WTC11 (cell line): ENCODE results near the gene PTPRJ. TPM values are rescaled to one million over a fixed set of nuclear protein-coding genes. Genes with fewer than 3 reads are reported as not detected.

ENCODE experiments used
- ATAC-seq: fragments of 200-7000 bp; cut with Tn5 transposase; 2 replicates; pipeline ENCODE4 v1.10.0; 2021; ENCODE audit warnings: mild to moderate bottlenecking, moderate library complexity
- CTCF ChIA-PET: fragments of 300-600 bp; sonication (Branson Sonifier 250); formaldehyde crosslinking; loops from one replicate; lab custom pipeline; 2021; ENCODE audit warnings: antibody characterized with exemption; lab: Charles Lee
- POLR2A ChIA-PET: fragments of 350-600 bp; sonication (Branson Sonifier 250); formaldehyde crosslinking; loops from one replicate; lab custom pipeline; 2021; ENCODE audit warnings: antibody characterized with exemption; lab: Charles Lee
- DNase-seq: peaks from one replicate; pipeline ENCODE4 v3.0.0; 2021; ENCODE audit warnings: low spot score
- H3K27ac Mint-ChIP-seq: 2 replicates; pipeline ENCODE4 v1.8.0; 2021; ENCODE audit warnings: mixed read lengths
- H3K27me3 Mint-ChIP-seq: 2 replicates; pipeline ENCODE4 v1.8.0; 2021; ENCODE audit warnings: low read depth, mild to moderate bottlenecking, moderate library complexity, mixed read lengths
- H3K36me3 Mint-ChIP-seq: 2 replicates; pipeline ENCODE4 v1.8.0; 2021; ENCODE audit warnings: mixed read lengths
- H3K4me1 Mint-ChIP-seq: 2 replicates; pipeline ENCODE4 v1.8.0; 2022; ENCODE audit warnings: mixed read lengths
- H3K4me3 Mint-ChIP-seq: 2 replicates; pipeline ENCODE4 v1.8.0; 2021; ENCODE audit warnings: mild to moderate bottlenecking, moderate library complexity, mixed read lengths
- H3K9me3 Mint-ChIP-seq: 2 replicates; pipeline ENCODE4 v1.8.0; 2021; ENCODE audit warnings: mixed read lengths
- CREB1 ChIP-seq: sonication (generic); formaldehyde crosslinking; IDR thresholded peaks from 2 replicates; pipeline ENCODE4 v1.8.0; 2023; ENCODE audit warnings: mild to moderate bottlenecking, missing genetic modification reagents
- ETV6 ChIP-seq: sonication (generic); formaldehyde crosslinking; IDR thresholded peaks from 2 replicates; pipeline ENCODE4 v1.8.1; 2022; ENCODE audit warnings: mild to moderate bottlenecking, missing genetic modification reagents
- GRHL2 ChIP-seq: fragments of 250-450 bp; sonication (Bioruptor Pico); IDR thresholded peaks from 2 replicates; pipeline ENCODE4 v1.8.0; 2022; ENCODE audit warnings: mild to moderate bottlenecking, moderate library complexity; ENCODE audit not compliant: insufficient replicate concordance, severe bottlenecking
- GTF2I ChIP-seq: fragments of 250-450 bp; sonication (Bioruptor Pico); conservative IDR thresholded peaks from 2 replicates; pipeline ENCODE4 v1.4.0; 2021; ENCODE audit warnings: mild to moderate bottlenecking
- HMGA2 ChIP-seq: fragments of 250-450 bp; sonication (Bioruptor Pico); IDR thresholded peaks from 2 replicates; pipeline ENCODE4 v1.4.0; 2021; ENCODE audit warnings: mild to moderate bottlenecking, moderate library complexity
- IRF2 ChIP-seq: sonication (generic); formaldehyde crosslinking; IDR thresholded peaks from 2 replicates; pipeline ENCODE4 v1.8.0; 2022; ENCODE audit warnings: low read depth, missing genetic modification reagents, borderline replicate concordance
- JAZF1 ChIP-seq: fragments of 250-450 bp; sonication (Bioruptor Pico); IDR thresholded peaks from 2 replicates; pipeline ENCODE4 v1.9.0; 2021; ENCODE audit warnings: moderate library complexity, mild to moderate bottlenecking, inconsistent platforms
- MYBL2 ChIP-seq: sonication (generic); formaldehyde crosslinking; IDR thresholded peaks from 2 replicates; pipeline ENCODE4 v1.8.1; 2023; ENCODE audit warnings: mild to moderate bottlenecking, moderate library complexity, missing genetic modification reagents
- OVOL2 ChIP-seq: fragments of 250-450 bp; sonication (Bioruptor Pico); IDR thresholded peaks from 2 replicates; pipeline ENCODE4 v1.9.0; 2021; ENCODE audit warnings: mild to moderate bottlenecking, borderline replicate concordance
- TEAD4 ChIP-seq: sonication (generic); formaldehyde crosslinking; IDR thresholded peaks from 2 replicates; pipeline ENCODE4 v1.8.0; 2022; ENCODE audit warnings: mild to moderate bottlenecking, missing genetic modification reagents
- TP53 ChIP-seq: sonication (generic); formaldehyde crosslinking; IDR thresholded peaks from 2 replicates; pipeline ENCODE4 v1.8.1; 2023; ENCODE audit warnings: mild to moderate bottlenecking, missing genetic modification reagents
- ZBTB21 ChIP-seq: sonication (generic); formaldehyde crosslinking; IDR thresholded peaks from 2 replicates; pipeline ENCODE4 v1.8.1; 2023; ENCODE audit warnings: mild to moderate bottlenecking, missing genetic modification reagents, borderline replicate concordance
- ZNF138 ChIP-seq: sonication (generic); formaldehyde crosslinking; conservative IDR thresholded peaks from 2 replicates; pipeline ENCODE4 v1.8.1; 2022; ENCODE audit warnings: mild to moderate bottlenecking, moderate library complexity, missing genetic modification reagents
- ZNF416 ChIP-seq: fragments of 250-450 bp; sonication (Bioruptor Pico); IDR thresholded peaks from 2 replicates; pipeline ENCODE4 v1.9.0; 2021; ENCODE audit warnings: mild to moderate bottlenecking, inconsistent platforms
- ZNF423 ChIP-seq: fragments of 250-450 bp; sonication (Bioruptor Pico); IDR thresholded peaks from 2 replicates; pipeline ENCODE4 v2.1.2; 2022; ENCODE audit warnings: mild to moderate bottlenecking, moderate library complexity
- total RNA-seq: library from RNA; stranded (reverse); gene quantifications from 3 replicates; pipeline ENCODE4 v1.2.3, GENCODE V29; 2021
- TF ChIP-seq, protein P1 (sequence below): fragments of 250-450 bp; sonication (Bioruptor Pico); IDR thresholded peaks from 2 replicates; pipeline ENCODE4 v1.9.0; 2021; ENCODE audit warnings: mild to moderate bottlenecking, borderline replicate concordance
- TF ChIP-seq, protein P2 (sequence below): sonication (generic); formaldehyde crosslinking; IDR thresholded peaks from 2 replicates; pipeline ENCODE4 v1.8.1; 2023; ENCODE audit warnings: mild to moderate bottlenecking, missing genetic modification reagents, borderline replicate concordance
- TF ChIP-seq, protein P3 (sequence below): fragments of 250-450 bp; sonication (Bioruptor Pico); conservative IDR thresholded peaks from 2 replicates; pipeline ENCODE4 v1.9.0; 2021; ENCODE audit warnings: mild to moderate bottlenecking
- TF ChIP-seq, protein P4 (sequence below): sonication (generic); formaldehyde crosslinking; IDR thresholded peaks from 2 replicates; pipeline ENCODE4 v1.8.0; 2022; ENCODE audit warnings: mild to moderate bottlenecking, missing genetic modification reagents

The PTPRJ gene
- total RNA-seq, 1 experiment from 2014 or later = 19.5 TPM

DNA sequence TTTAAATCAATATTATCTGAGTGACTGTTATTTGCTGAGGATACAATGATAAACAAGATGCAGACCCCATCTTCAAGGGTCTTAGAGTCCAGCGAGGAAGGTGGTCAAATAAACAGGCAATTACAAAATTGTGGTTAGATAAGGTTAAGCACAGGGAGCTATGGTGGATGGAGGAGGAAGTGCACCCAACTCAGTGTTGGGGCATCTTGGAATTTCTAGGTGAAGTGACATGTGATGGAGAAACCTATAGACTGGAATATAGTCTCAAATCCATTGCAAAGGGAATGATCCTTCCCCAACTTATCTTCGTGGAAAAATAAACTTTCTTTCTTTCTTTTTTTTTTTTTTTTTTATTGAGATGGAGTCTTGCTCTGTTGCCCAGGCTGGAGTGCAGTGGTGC, 3.4 kb upstream of the PTPRJ start:
- ChIA-PET POLR2A (no interaction called here), CTCF (no interaction called here)
- no peaks in the 10 kb centered on the region for H3K9me3 Mint-ChIP-seq
- DNase-seq (no peak), ATAC-seq (no peak)
- H3K27me3 Mint-ChIP-seq = peaks cover 8% of the 10 kb centered on the region
- H3K27ac Mint-ChIP-seq = no peak overlapping the region
- H3K4me1 Mint-ChIP-seq = peaks cover 28% of the 10 kb centered on the region
- TF ChIP-seq ZNF138 (CRISPR knock-in tag) (no peak), GRHL2 (CRISPR knock-in tag) (no peak), JAZF1 (no peak)
- no peaks in the 10 kb centered on the region for H3K36me3 Mint-ChIP-seq
- no peak overlapping the region for H3K4me3 Mint-ChIP-seq

DNA sequence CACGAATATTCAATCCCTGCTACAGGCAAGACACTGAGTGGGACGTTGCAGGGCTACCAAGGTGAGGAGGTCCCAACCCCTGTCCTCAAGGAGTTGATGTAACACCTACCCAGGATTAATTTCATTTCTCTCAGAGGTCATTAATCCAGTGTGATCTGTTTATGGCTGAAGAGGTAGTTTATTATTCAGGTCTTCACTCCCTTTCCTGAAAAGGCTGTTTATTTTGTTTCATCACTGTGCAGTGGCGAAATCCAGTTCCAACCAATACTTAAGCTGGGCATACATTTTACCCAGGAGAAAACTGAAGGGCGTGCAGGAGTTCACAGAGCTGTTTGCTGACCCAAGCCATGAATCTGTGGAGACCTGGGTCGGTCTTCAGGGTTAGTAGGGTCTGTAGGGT, 2.7 kb upstream of the PTPRJ start:
- no peak for DNase-seq
- Mint-ChIP-seq H3K4me1 (peaks cover 31% of the 10 kb centered on the region), H3K36me3 (no peaks in the 10 kb centered on the region), H3K27ac (no peak overlapping the region), H3K27me3 (peaks cover 8% of the 10 kb centered on the region), H3K9me3 (no peaks in the 10 kb centered on the region), H3K4me3 (no peak overlapping the region)
- no peak for ATAC-seq
- POLR2A ChIA-PET = no interaction called here
- TF ChIP-seq CREB1 (CRISPR knock-in tag) = no peak
- no peak for TF ChIP-seq IRF2 (CRISPR knock-in tag)
- no peak for TF ChIP-seq ZNF423 (CRISPR knock-in tag)
- TF ChIP-seq TP53 = no peak
- no peak for TF ChIP-seq TEAD4
- TF ChIP-seq GTF2I (CRISPR knock-in tag) = no peak
- TF ChIP-seq, protein P1, sequence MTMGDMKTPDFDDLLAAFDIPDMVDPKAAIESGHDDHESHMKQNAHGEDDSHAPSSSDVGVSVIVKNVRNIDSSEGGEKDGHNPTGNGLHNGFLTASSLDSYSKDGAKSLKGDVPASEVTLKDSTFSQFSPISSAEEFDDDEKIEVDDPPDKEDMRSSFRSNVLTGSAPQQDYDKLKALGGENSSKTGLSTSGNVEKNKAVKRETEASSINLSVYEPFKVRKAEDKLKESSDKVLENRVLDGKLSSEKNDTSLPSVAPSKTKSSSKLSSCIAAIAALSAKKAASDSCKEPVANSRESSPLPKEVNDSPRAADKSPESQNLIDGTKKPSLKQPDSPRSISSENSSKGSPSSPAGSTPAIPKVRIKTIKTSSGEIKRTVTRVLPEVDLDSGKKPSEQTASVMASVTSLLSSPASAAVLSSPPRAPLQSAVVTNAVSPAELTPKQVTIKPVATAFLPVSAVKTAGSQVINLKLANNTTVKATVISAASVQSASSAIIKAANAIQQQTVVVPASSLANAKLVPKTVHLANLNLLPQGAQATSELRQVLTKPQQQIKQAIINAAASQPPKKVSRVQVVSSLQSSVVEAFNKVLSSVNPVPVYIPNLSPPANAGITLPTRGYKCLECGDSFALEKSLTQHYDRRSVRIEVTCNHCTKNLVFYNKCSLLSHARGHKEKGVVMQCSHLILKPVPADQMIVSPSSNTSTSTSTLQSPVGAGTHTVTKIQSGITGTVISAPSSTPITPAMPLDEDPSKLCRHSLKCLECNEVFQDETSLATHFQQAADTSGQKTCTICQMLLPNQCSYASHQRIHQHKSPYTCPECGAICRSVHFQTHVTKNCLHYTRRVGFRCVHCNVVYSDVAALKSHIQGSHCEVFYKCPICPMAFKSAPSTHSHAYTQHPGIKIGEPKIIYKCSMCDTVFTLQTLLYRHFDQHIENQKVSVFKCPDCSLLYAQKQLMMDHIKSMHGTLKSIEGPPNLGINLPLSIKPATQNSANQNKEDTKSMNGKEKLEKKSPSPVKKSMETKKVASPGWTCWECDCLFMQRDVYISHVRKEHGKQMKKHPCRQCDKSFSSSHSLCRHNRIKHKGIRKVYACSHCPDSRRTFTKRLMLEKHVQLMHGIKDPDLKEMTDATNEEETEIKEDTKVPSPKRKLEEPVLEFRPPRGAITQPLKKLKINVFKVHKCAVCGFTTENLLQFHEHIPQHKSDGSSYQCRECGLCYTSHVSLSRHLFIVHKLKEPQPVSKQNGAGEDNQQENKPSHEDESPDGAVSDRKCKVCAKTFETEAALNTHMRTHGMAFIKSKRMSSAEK (CRISPR knock-in tag) = no peak
- no peak for TF ChIP-seq OVOL2 (CRISPR knock-in tag)
- TF ChIP-seq, protein P2, sequence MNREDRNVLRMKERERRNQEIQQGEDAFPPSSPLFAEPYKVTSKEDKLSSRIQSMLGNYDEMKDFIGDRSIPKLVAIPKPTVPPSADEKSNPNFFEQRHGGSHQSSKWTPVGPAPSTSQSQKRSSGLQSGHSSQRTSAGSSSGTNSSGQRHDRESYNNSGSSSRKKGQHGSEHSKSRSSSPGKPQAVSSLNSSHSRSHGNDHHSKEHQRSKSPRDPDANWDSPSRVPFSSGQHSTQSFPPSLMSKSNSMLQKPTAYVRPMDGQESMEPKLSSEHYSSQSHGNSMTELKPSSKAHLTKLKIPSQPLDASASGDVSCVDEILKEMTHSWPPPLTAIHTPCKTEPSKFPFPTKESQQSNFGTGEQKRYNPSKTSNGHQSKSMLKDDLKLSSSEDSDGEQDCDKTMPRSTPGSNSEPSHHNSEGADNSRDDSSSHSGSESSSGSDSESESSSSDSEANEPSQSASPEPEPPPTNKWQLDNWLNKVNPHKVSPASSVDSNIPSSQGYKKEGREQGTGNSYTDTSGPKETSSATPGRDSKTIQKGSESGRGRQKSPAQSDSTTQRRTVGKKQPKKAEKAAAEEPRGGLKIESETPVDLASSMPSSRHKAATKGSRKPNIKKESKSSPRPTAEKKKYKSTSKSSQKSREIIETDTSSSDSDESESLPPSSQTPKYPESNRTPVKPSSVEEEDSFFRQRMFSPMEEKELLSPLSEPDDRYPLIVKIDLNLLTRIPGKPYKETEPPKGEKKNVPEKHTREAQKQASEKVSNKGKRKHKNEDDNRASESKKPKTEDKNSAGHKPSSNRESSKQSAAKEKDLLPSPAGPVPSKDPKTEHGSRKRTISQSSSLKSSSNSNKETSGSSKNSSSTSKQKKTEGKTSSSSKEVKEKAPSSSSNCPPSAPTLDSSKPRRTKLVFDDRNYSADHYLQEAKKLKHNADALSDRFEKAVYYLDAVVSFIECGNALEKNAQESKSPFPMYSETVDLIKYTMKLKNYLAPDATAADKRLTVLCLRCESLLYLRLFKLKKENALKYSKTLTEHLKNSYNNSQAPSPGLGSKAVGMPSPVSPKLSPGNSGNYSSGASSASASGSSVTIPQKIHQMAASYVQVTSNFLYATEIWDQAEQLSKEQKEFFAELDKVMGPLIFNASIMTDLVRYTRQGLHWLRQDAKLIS (CRISPR knock-in tag) = no peak
- TF ChIP-seq HMGA2 (CRISPR knock-in tag) = no peak
- TF ChIP-seq, protein P3, sequence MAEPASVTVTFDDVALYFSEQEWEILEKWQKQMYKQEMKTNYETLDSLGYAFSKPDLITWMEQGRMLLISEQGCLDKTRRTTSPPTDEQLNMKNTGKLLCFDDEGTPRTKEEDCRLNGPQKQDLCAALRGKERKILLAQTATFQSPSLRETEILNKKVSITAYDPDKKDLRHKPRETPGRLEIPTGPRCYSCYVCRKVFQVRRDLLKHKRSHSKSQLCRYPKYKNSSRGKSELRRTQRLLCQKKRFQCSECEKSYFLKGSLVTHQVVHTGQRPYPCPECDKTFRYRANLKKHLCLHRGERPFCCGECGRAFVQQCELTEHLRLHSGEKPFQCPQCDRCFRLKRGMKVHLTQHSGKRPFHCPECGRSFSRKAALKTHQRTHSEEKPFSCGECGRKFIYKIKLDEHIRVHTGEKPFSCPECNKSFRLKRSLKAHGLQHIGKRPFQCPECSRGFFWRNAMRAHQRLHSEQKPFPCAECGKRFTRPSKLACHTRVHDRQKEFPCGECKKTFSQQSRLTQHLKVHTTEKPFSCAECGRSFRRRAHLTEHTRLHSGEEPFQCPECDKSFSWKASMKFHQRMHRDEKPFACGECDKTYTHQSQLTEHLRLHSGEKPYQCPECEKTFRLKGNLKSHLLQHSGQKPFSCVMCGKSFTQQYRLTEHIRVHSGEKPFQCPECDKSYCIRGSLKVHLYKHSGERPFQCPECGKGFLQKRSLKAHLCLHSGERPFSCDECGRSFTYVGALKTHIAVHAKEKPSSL (CRISPR knock-in tag) = no peak
- TF ChIP-seq MYBL2 (CRISPR knock-in tag) = no peak
- no peak for TF ChIP-seq GRHL2 (CRISPR knock-in tag)
- TF ChIP-seq ZBTB21 (CRISPR knock-in tag) = no peak
- TF ChIP-seq, protein P4, sequence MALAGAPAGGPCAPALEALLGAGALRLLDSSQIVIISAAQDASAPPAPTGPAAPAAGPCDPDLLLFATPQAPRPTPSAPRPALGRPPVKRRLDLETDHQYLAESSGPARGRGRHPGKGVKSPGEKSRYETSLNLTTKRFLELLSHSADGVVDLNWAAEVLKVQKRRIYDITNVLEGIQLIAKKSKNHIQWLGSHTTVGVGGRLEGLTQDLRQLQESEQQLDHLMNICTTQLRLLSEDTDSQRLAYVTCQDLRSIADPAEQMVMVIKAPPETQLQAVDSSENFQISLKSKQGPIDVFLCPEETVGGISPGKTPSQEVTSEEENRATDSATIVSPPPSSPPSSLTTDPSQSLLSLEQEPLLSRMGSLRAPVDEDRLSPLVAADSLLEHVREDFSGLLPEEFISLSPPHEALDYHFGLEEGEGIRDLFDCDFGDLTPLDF (CRISPR knock-in tag) = no peak
- TF ChIP-seq ETV6 (CRISPR knock-in tag) = no peak
- TF ChIP-seq ZNF416 = no peak
- CTCF ChIA-PET = no interaction called here
